Measurements from ENCODE around the gene MPZL2. TPM values are rescaled to one million over a fixed set of nuclear protein-coding genes. Genes with fewer than 3 reads are reported as not detected.

MPZL2 gene
- total RNA-seq, 1 donor from 2014 or later = 14.6 TPM

- Mint-ChIP-seq H3K36me3 (ENCODE audit: low read depth) (peaks cover 51% of the 10 kb centered on the region), H3K4me1 (ENCODE audit: low read depth) (peaks cover 72% of the 10 kb centered on the region), H3K9me3 (no peaks in the 10 kb centered on the region), H3K27me3 (ENCODE audit: low read depth) (no peaks in the 10 kb centered on the region), H3K27ac (peak overlapping the region; percentile 36), H3K4me3 (ENCODE audit: low read depth) (no peak overlapping the region)
- intact Hi-C loops (cut with micrococcal nuclease) = no loop called here
- no peak for DNase-seq (ENCODE audit: low spot score)
These were observed 27.9 kb downstream of the MPZL2 start for GRCh38 chr11:118236170-118236569.

DNA sequence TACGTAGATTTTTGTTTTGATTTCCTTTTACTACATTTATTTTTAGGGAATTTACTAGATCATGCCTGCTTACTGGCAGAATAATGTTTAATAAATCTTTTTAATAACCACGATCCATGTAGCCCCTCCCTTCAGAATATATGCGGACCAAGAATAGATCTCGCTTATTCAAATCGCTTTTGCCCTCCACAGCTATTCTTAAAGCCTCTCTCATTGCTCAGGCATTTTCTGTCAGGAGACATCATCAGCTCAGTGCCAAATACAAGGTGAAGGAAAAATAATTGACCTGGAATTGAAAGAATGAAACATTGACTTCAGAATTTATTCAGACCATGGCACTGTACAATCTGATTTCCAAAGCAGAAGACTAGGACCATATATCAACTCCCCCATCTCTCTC lies 29.3 kb downstream of the MPZL2 start:
- Mint-ChIP-seq H3K27ac (peak overlapping the region; percentile 44), H3K36me3 (ENCODE audit: low read depth) (peaks cover 37% of the 10 kb centered on the region)
- no peak for DNase-seq (ENCODE audit: low spot score)

DNA sequence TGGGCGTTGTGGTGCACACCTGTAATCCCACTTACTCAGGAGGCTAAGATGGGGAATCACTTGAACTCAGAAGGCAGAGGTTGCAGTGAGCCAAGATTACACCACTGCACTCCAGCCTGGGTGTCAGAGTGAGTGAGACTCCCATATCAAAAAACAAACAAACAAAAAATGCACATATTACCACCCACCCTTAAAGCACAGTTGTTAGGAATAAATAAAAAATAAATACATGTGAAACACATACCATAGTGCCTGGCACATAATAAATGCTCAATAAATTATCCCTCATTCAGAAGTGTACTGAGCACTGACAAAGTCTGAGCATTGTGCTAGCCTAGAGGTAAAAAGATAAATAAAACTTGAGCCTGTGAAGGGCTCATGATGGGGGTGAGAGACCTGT lies 30.2 kb downstream of the MPZL2 start:
- intact Hi-C loops (cut with micrococcal nuclease) = loop anchor here (2.0 kb wide), 1 partner anchor 17 kb away; no protein-coding TSS in a partner anchor
- Mint-ChIP-seq H3K9me3 (no peaks in the 10 kb centered on the region), H3K4me1 (ENCODE audit: low read depth) (peaks cover 53% of the 10 kb centered on the region), H3K36me3 (ENCODE audit: low read depth) (peaks cover 30% of the 10 kb centered on the region), H3K27ac (peak overlapping the region; percentile 75), H3K27me3 (ENCODE audit: low read depth) (no peaks in the 10 kb centered on the region), H3K4me3 (ENCODE audit: low read depth) (no peak overlapping the region)
- no peak for DNase-seq (ENCODE audit: low spot score)

More for the DNA sequence above, 29.3 kb downstream of the MPZL2 start:
- intact Hi-C loops (cut with micrococcal nuclease) = no loop called here
- no peaks in the 10 kb centered on the region for H3K27me3 Mint-ChIP-seq (ENCODE audit: low read depth)
- H3K9me3 Mint-ChIP-seq = no peaks in the 10 kb centered on the region
- peaks cover 60% of the 10 kb centered on the region for H3K4me1 Mint-ChIP-seq (ENCODE audit: low read depth)
- H3K4me3 Mint-ChIP-seq (ENCODE audit: low read depth) = no peak overlapping the region

DNA sequence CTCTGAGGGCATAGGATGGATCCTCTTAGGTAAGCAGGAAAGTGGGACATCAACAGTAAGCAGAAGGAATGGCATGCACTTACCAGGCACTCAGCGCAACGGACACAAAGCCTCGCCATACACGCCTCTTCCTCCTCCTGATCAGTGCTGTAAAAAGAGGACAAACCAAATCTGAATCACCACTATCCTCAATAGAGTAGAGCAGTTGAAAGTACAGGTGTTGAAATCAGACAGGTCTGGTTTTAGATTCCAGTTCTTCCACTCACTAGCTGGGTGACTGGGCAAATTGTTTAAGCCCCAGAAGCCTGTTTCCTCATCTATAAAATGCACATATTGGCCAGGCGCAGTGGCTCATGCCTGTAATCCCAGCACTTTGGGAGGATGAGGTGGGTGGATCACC lies 30.7 kb downstream of the MPZL2 start:
- Mint-ChIP-seq H3K27me3 (ENCODE audit: low read depth) (no peaks in the 10 kb centered on the region), H3K9me3 (no peaks in the 10 kb centered on the region), H3K36me3 (ENCODE audit: low read depth) (peaks cover 28% of the 10 kb centered on the region), H3K4me3 (ENCODE audit: low read depth) (no peak overlapping the region), H3K27ac (peak overlapping the region; percentile 75), H3K4me1 (ENCODE audit: low read depth) (peaks cover 52% of the 10 kb centered on the region)
- intact Hi-C loops (cut with micrococcal nuclease) = loop anchor here (2.0 kb wide), 1 partner anchor 17 kb away; no protein-coding TSS in a partner anchor
- DNase-seq (ENCODE audit: low spot score) = no peak

- peaks cover 55% of the 10 kb centered on the region for H3K4me1 Mint-ChIP-seq (ENCODE audit: low read depth)
- no peaks in the 10 kb centered on the region for H3K9me3 Mint-ChIP-seq
- no peak overlapping the region for H3K4me3 Mint-ChIP-seq (ENCODE audit: low read depth)
- peak overlapping the region; percentile 75 for H3K27ac Mint-ChIP-seq
- H3K36me3 Mint-ChIP-seq (ENCODE audit: low read depth) = peaks cover 29% of the 10 kb centered on the region
- H3K27me3 Mint-ChIP-seq (ENCODE audit: low read depth) = no peaks in the 10 kb centered on the region
- intact Hi-C loops (cut with micrococcal nuclease) = loop anchor here (1.0 to 2.0 kb wide), 2 partner anchors 9 to 16 kb away; no protein-coding TSS in a partner anchor
- no peak for DNase-seq (ENCODE audit: low spot score)
These were observed 31.4 kb downstream of the MPZL2 start for GRCh38 chr11:118232659-118233058.

- peaks cover 27% of the 10 kb centered on the region for H3K36me3 Mint-ChIP-seq (ENCODE audit: low read depth)
These were observed 32.6 kb downstream of the MPZL2 start for GRCh38 chr11:118231461-118231860.

GRCh38 chr11:118230088-118230487 lies 34.0 kb downstream of the MPZL2 start:
- Mint-ChIP-seq H3K9me3 (no peaks in the 10 kb centered on the region), H3K27ac (no peak overlapping the region), H3K27me3 (ENCODE audit: low read depth) (no peaks in the 10 kb centered on the region), H3K4me1 (ENCODE audit: low read depth) (peaks cover 57% of the 10 kb centered on the region), H3K36me3 (ENCODE audit: low read depth) (peaks cover 33% of the 10 kb centered on the region), H3K4me3 (ENCODE audit: low read depth) (no peak overlapping the region)
- DNase-seq (ENCODE audit: low spot score) = no peak
- intact Hi-C loops (cut with micrococcal nuclease) = no loop called here

More at GRCh38 chr11:118231461-118231860, 32.6 kb downstream of the MPZL2 start:
- H3K9me3 Mint-ChIP-seq = no peaks in the 10 kb centered on the region
- peaks cover 58% of the 10 kb centered on the region for H3K4me1 Mint-ChIP-seq (ENCODE audit: low read depth)
- no peaks in the 10 kb centered on the region for H3K27me3 Mint-ChIP-seq (ENCODE audit: low read depth)
- no peak for DNase-seq (ENCODE audit: low spot score)
- H3K4me3 Mint-ChIP-seq (ENCODE audit: low read depth) = no peak overlapping the region
- H3K27ac Mint-ChIP-seq = no peak overlapping the region
- intact Hi-C loops (cut with micrococcal nuclease) = no loop called here

GRCh38 chr11:118229274-118229847 lies 34.7 kb downstream of the MPZL2 start:
- no peaks in the 10 kb centered on the region for H3K27me3 Mint-ChIP-seq (ENCODE audit: low read depth)
- H3K36me3 Mint-ChIP-seq (ENCODE audit: low read depth) = peaks cover 40% of the 10 kb centered on the region
- peak overlapping the region; percentile 31 for H3K4me3 Mint-ChIP-seq (ENCODE audit: low read depth)
- DNase-seq (ENCODE audit: low spot score) = no peak
- H3K9me3 Mint-ChIP-seq = no peaks in the 10 kb centered on the region
- peaks cover 57% of the 10 kb centered on the region for H3K4me1 Mint-ChIP-seq (ENCODE audit: low read depth)
- H3K27ac Mint-ChIP-seq = peak overlapping the region; percentile 95
- intact Hi-C loops (cut with micrococcal nuclease) = loop anchor here (5.0 kb wide), 1 partner anchor 242 kb away; the partner anchor contains the start of gene IL10RA

- intact Hi-C loops (cut with micrococcal nuclease) = loop anchor here (1.0 to 5.0 kb wide), 4 partner anchors 11 to 241 kb away; partner anchors contain the start of gene IL10RA
- peaks cover 50% of the 10 kb centered on the region for H3K36me3 Mint-ChIP-seq (ENCODE audit: low read depth)
- H3K27me3 Mint-ChIP-seq (ENCODE audit: low read depth) = no peaks in the 10 kb centered on the region
- H3K4me1 Mint-ChIP-seq (ENCODE audit: low read depth) = peaks cover 52% of the 10 kb centered on the region
- peak overlapping the region; percentile 95 for H3K27ac Mint-ChIP-seq
- peak overlapping the region; percentile 67 for H3K4me3 Mint-ChIP-seq (ENCODE audit: low read depth)
- peak; percentile 47 for DNase-seq (ENCODE audit: low spot score)
- no peaks in the 10 kb centered on the region for H3K9me3 Mint-ChIP-seq
These were observed 36.0 kb downstream of the MPZL2 start for GRCh38 chr11:118227865-118228785.

DNA sequence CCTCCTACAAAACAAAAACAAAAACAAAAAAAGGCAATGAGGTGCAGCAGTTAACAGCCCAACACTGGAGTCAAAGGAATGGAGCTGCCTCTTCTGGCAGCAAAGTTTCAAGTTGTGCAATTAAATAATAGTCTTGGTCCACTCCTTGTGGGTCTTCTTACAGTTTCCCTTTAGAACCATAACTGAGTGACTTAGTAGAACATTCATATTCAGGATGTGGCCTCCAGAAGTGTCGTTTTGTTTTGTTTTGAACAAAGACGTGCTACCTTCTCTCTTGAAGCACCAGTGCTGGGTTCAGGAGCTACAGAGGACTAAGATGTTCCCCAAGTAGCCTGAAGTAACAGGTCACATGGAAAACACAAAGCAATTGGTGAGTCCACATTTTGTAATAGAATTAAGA lies 37.3 kb downstream of the MPZL2 start:
- H3K9me3 Mint-ChIP-seq = no peaks in the 10 kb centered on the region
- H3K27me3 Mint-ChIP-seq (ENCODE audit: low read depth) = no peaks in the 10 kb centered on the region
- peak overlapping the region; percentile 45 for H3K4me3 Mint-ChIP-seq (ENCODE audit: low read depth)
- DNase-seq (ENCODE audit: low spot score) = no peak
- H3K4me1 Mint-ChIP-seq (ENCODE audit: low read depth) = peaks cover 52% of the 10 kb centered on the region
- H3K27ac Mint-ChIP-seq = peak overlapping the region; percentile 95
- peaks cover 62% of the 10 kb centered on the region for H3K36me3 Mint-ChIP-seq (ENCODE audit: low read depth)
- intact Hi-C loops (cut with micrococcal nuclease) = loop anchor here (5.0 kb wide), 1 partner anchor 239 kb away; the partner anchor contains the start of gene IL10RA

- Mint-ChIP-seq H3K36me3 (ENCODE audit: low read depth) (peaks cover 66% of the 10 kb centered on the region), H3K4me3 (ENCODE audit: low read depth) (peak overlapping the region; percentile 45), H3K9me3 (no peaks in the 10 kb centered on the region), H3K4me1 (ENCODE audit: low read depth) (peaks cover 56% of the 10 kb centered on the region), H3K27ac (peak overlapping the region; percentile 95), H3K27me3 (ENCODE audit: low read depth) (no peaks in the 10 kb centered on the region)
- intact Hi-C loops (cut with micrococcal nuclease) = loop anchor here (5.0 kb wide), 1 partner anchor 239 kb away; the partner anchor contains the start of gene IL10RA
- no peak for DNase-seq (ENCODE audit: low spot score)
These were observed 37.8 kb downstream of the MPZL2 start for GRCh38 chr11:118226296-118226695.

GRCh38 chr11:118224511-118225188 lies 39.4 kb downstream of the MPZL2 start, which contains the start of gene JAML:
TSS of gene JAML (minus strand) at chr11:118225011. CDS start at chr11:118214866, 10,145 bp downstream.
- H3K4me3 Mint-ChIP-seq (ENCODE audit: low read depth) = peak within 1 kb of the TSS; percentile 86
- no peaks in the 10 kb centered on the region for H3K27me3 Mint-ChIP-seq (ENCODE audit: low read depth)
- no peaks in the 10 kb centered on the region for H3K9me3 Mint-ChIP-seq
- peaks cover 74% of the 10 kb centered on the region for H3K36me3 Mint-ChIP-seq (ENCODE audit: low read depth)
- H3K27ac Mint-ChIP-seq = peak within 1 kb of the TSS; percentile 92
- H3K4me1 Mint-ChIP-seq (ENCODE audit: low read depth) = peaks cover 72% of the 10 kb centered on the region
- intact Hi-C loops (cut with micrococcal nuclease) = loop anchor here (1.0 to 5.0 kb wide), 2 partner anchors 17 to 237 kb away; partner anchors contain the start of gene IL10RA
- peak; percentile 70 for DNase-seq (ENCODE audit: low spot score)

Data from activated T-helper 2 cell treated with anti-CD3 and anti-CD28 coated beads, Interferon-gamma antibody, Interleukin-2, Interleukin-4, amounts not matched to agents 10 μg/mL and 5 μg/mL and 100 μg/mL, durations not matched to agents 14 hours and 24 hours and 36 hours (primary cell).